GM13977 (cell line): ENCODE measurements around the gene DDX1.

ENCODE experiments used
- DNase-seq: peaks from one replicate; pipeline ENCODE4 v3.0.0; 2012; ENCODE audit warnings: low spot score
- CTCF ChIP-seq: IDR thresholded peaks from 2 replicates; pipeline ENCODE4 v1.5.1; 2012; ENCODE audit warnings: mild to moderate bottlenecking, control low read depth; ENCODE audit not compliant: insufficient read depth; ENCODE audit errors: extremely low read depth, missing control alignments
- in situ Hi-C: fragments of 300-500 bp; cut with MboI; formaldehyde crosslinking; loops from one replicate; pipeline ENCODE4 v1.12.0; 2022; ENCODE audit warnings: low sequenced_read_pairs, low pct_unique_long_range_greater_than_20kb, mixed read lengths, inconsistent platforms; ENCODE audit not compliant: unreplicated experiment

DDX1 gene

DNA sequence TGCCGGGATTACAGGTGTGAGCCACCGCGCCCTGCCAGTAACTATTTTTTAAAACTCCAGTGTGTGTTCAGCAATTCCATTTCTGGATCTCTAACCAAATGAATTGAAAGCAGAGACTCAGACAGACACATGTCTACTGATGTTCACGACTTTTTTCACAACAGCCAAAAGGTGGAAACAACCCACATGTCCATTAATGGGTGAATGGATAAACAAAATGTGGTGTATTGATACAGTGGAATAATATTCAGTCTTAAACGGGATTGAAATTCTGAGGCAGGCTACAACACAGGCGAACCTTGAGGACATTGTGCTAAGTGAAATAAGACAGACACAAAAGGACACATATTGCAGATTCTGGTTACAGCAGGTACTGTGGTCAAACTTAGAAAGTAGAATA is 55.0 kb downstream of the DDX1 start:
- TF ChIP-seq CTCF: no peak
- in situ Hi-C loops: loop anchor here (25.0 kb wide), 1 partner anchor 291 kb away; the partner anchor contains the start of gene MYCN

GRCh38 chr2:15647622-15648590 is 56.2 kb downstream of the DDX1 start:
- no peak for DNase-seq
- TF ChIP-seq CTCF: no peak
- in situ Hi-C loops: loop anchor here (25.0 kb wide), 1 partner anchor 289 kb away; the partner anchor contains the start of gene MYCN

More for the DNA sequence above, 55.0 kb downstream of the DDX1 start:
- DNase-seq: no peak

- no peak for TF ChIP-seq CTCF
- DNase-seq: no peak
- in situ Hi-C loops: loop anchor here (25.0 kb wide), 1 partner anchor 288 kb away; the partner anchor contains the start of gene MYCN
These were observed 57.2 kb downstream of the DDX1 start for GRCh38 chr2:15648593-15649525.

GRCh38 chr2:15649561-15650255 is 58.0 kb downstream of the DDX1 start:
- in situ Hi-C loops: loop anchor here (25.0 kb wide), 1 partner anchor 288 kb away; the partner anchor contains the start of gene MYCN
- no peak for TF ChIP-seq CTCF
- no peak for DNase-seq

- DNase-seq: no peak
- in situ Hi-C loops: no loop called here
- no peak for TF ChIP-seq CTCF
These were observed 59.1 kb downstream of the DDX1 start for GRCh38 chr2:15650616-15651366.
